Panc1 (cell line): Measurements from ENCODE around the gene TMPRSS2. TPM values are rescaled to one million over a fixed set of nuclear protein-coding genes. Genes with fewer than 3 reads are reported as not detected.

Experiments
- ATAC-seq: fragments of 200-7000 bp; cut with Tn5 transposase; 2 replicates; pipeline ENCODE4 v1.9.1; 2020; ENCODE audit warnings: mild to moderate bottlenecking, moderate library complexity
- BruUV-seq: library from RNA; stranded (reverse); fragments of 400-500 nt; replicated peaks from 2 replicates; lab custom pipeline; 2021; lab: Mats Ljungman, UMichigan
- CTCF ChIA-PET: fragments of 300-600 bp; sonication (Branson Sonifier 250); formaldehyde crosslinking; loops from one replicate; lab custom pipeline; 2022; ENCODE audit warnings: antibody characterized with exemption; lab: Charles Lee
- POLR2A ChIA-PET: fragments of 300-600 bp; sonication (Branson Sonifier 250); formaldehyde crosslinking; loops from one replicate; lab custom pipeline; 2022; ENCODE audit warnings: antibody characterized with exemption; lab: Charles Lee
- DNase-seq: peaks from one replicate; pipeline ENCODE4 v3.0.0-alpha.2; 2010; ENCODE audit warnings: low read depth, low spot score
- H3K27ac ChIP-seq: 2 replicates; pipeline ENCODE4 v1.5.1; 2011; ENCODE audit warnings: mild to moderate bottlenecking, low read length, inconsistent platforms
- H3K27me3 ChIP-seq: fragments of 200-500 bp; sonication (Bioruptor generic); 2 replicates; pipeline ENCODE4 v1.6.0; 2014; ENCODE audit warnings: low read length, inconsistent platforms; ENCODE audit not compliant: control insufficient read depth, insufficient read depth
- H3K36me3 ChIP-seq: fragments of 200-500 bp; sonication (Bioruptor generic); 2 replicates; pipeline ENCODE4 v1.5.1; 2014; ENCODE audit warnings: inconsistent platforms, mild to moderate bottlenecking, low read length, moderate library complexity; ENCODE audit not compliant: control insufficient read depth, insufficient read depth
- H3K4me1 ChIP-seq: 2 replicates; pipeline ENCODE4 v1.5.1; 2011; ENCODE audit warnings: inconsistent platforms, mild to moderate bottlenecking, low read length, moderate library complexity; ENCODE audit not compliant: control insufficient read depth, insufficient read depth
- H3K4me3 ChIP-seq, 2 experiments: 2 replicates each; pipeline ENCODE4 v1.5.1; 2011 to 2012; ENCODE audit warnings: low read depth in 2 of 2, low read length in 2 of 2, mild to moderate bottlenecking in 2 of 2, inconsistent platforms in 1 of 2, moderate library complexity in 1 of 2
- H3K9me3 ChIP-seq: fragments of 200-500 bp; sonication (Bioruptor generic); 2 replicates; pipeline ENCODE4 v1.5.1; 2014; ENCODE audit warnings: low read depth, mild to moderate bottlenecking, inconsistent platforms, low read length, moderate library complexity; ENCODE audit not compliant: control insufficient read depth, insufficient read depth
- POLR2AphosphoS5 ChIP-seq: IDR thresholded peaks from 2 replicates; pipeline ENCODE4 v1.6.1; 2012; ENCODE audit warnings: mild to moderate bottlenecking, low read depth, low read length, moderate library complexity
- REST ChIP-seq, 2 experiments: IDR thresholded peaks; 2 replicates each; pipeline ENCODE4 v1.6.1; 2011 to 2012; ENCODE audit warnings: low read depth in 2 of 2, control low read depth in 1 of 2, low read length in 1 of 2, mild to moderate bottlenecking in 1 of 2, moderate library complexity in 1 of 2; ENCODE audit not compliant: insufficient read depth in 1 of 2
- SIN3A ChIP-seq: IDR thresholded peaks from 2 replicates; pipeline ENCODE4 v1.6.1; 2012; ENCODE audit warnings: low read depth, mild to moderate bottlenecking, low read length, moderate library complexity, borderline replicate concordance; ENCODE audit not compliant: insufficient read depth
- TCF7L2 ChIP-seq: IDR thresholded peaks from 2 replicates; pipeline ENCODE4 v1.6.1; 2011; ENCODE audit warnings: mild to moderate bottlenecking, low read depth, low read length, inconsistent platforms
- in situ Hi-C: cut with HindIII; loops from 2 replicates; pipeline ENCODE4 v1.10.0; 2016; ENCODE audit warnings: low sequenced_read_pairs, low pct_unique_long_range_greater_than_20kb
- intact Hi-C: fragments of 100-400 bp; cut with micrococcal nuclease; formaldehyde crosslinking; loops from one replicate; pipeline ENCODE4 v1.10.0; 2022; ENCODE audit not compliant: unreplicated experiment
- total RNA-seq: library from RNA; stranded (reverse); gene quantifications from one replicate; pipeline ENCODE4 v1.2.1, GENCODE V29; 2021; ENCODE audit not compliant: unreplicated experiment
- TF ChIP-seq, protein P1 (sequence below): fragments of 450-650 bp; IDR thresholded peaks from 2 replicates; pipeline ENCODE4 v1.5.1; 2017; ENCODE audit warnings: mild to moderate bottlenecking

Gene TMPRSS2
- total RNA-seq, 1 experiment from 2014 or later, result 111 TPM

DNA sequence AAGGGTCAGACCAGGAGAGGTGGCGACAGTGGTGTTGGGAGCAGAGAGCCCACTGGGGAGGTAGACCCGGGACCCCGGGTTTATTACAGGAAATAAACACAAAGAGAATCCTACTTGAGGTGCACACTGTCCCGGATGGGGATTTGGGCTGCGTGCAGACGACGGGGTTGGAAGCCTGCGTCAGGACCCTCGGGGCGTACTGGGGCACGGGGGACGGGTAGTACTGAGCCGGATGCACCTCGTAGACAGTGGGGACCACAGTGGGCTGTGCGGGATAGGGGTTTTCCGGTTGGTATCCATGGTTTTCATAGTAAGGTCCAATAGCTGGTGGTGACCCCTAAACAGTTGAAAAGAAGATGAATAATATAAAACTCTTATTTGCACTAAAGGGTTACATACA lies 13.7 kb downstream of the TMPRSS2 start:
- Histone ChIP-seq H3K27ac (no peak overlapping the region), H3K4me1 (peaks cover 6% of the 10 kb centered on the region), H3K9me3 (no peaks in the 10 kb centered on the region), H3K36me3 (no peaks in the 10 kb centered on the region), H3K27me3 (no peaks in the 10 kb centered on the region), H3K4me3 (no peak overlapping the region)
- DNase-seq, result no peak
- ChIA-PET POLR2A (no interaction called here), CTCF (no interaction called here)
- BruUV-seq, result no TSS peak
- TF ChIP-seq TCF7L2 (no peak), SIN3A (no peak), REST (IDR thresholded peaks at IDR 0.05; ENCODE audit: insufficient read depth in 1 of 2, low read depth in 2 of 2, low read length in 1 of 2) (no peak), POLR2AphosphoS5 (no peak)
- TF ChIP-seq, protein P1, sequence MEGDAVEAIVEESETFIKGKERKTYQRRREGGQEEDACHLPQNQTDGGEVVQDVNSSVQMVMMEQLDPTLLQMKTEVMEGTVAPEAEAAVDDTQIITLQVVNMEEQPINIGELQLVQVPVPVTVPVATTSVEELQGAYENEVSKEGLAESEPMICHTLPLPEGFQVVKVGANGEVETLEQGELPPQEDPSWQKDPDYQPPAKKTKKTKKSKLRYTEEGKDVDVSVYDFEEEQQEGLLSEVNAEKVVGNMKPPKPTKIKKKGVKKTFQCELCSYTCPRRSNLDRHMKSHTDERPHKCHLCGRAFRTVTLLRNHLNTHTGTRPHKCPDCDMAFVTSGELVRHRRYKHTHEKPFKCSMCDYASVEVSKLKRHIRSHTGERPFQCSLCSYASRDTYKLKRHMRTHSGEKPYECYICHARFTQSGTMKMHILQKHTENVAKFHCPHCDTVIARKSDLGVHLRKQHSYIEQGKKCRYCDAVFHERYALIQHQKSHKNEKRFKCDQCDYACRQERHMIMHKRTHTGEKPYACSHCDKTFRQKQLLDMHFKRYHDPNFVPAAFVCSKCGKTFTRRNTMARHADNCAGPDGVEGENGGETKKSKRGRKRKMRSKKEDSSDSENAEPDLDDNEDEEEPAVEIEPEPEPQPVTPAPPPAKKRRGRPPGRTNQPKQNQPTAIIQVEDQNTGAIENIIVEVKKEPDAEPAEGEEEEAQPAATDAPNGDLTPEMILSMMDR, result no peak
- ATAC-seq, result no peak
- in situ Hi-C loops (no loop called here), intact Hi-C loops (no loop called here)

DNA sequence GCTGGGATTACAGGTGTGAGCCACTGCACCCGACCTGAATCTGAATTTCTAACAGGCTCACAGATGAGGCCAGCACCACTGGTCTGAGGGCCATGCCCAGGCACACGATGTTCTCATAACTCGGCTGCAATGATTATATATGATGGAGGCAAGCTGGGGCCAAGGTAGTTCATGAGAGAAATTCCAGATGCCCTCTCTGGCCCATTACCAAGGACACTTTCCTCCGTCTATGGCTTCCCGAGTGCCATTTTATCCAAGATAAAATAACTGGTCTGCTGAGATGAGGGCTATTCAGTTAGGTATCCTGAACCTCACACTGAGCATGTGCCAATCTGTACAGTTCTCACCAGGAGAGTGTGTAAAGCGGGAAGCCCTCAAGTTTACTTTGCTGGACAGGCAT lies 16.5 kb downstream of the TMPRSS2 start:
- Histone ChIP-seq H3K27me3 (no peaks in the 10 kb centered on the region), H3K4me3 (no peak overlapping the region), H3K27ac (no peak overlapping the region), H3K4me1 (no peaks in the 10 kb centered on the region), H3K36me3 (no peaks in the 10 kb centered on the region; the same call in 1 of the 2 replicates), H3K9me3 (no peaks in the 10 kb centered on the region)
- DNase-seq (no peak), ATAC-seq (no peak)
- in situ Hi-C loops (no loop called here), intact Hi-C loops (no loop called here)
- ChIA-PET CTCF (no interaction called here), POLR2A (no interaction called here)
- no peak for TF ChIP-seq TCF7L2
- TF ChIP-seq POLR2AphosphoS5, result no peak
- TF ChIP-seq, protein P1, result no peak
- TF ChIP-seq REST (IDR thresholded peaks at IDR 0.05; ENCODE audit: insufficient read depth in 1 of 2, low read depth in 2 of 2, low read length in 1 of 2), result no peak
- TF ChIP-seq SIN3A, result no peak
- no TSS peak for BruUV-seq
